Measurements from ENCODE around the gene POT1. TPM values are rescaled to one million over a fixed set of nuclear protein-coding genes. Genes with fewer than 3 reads are reported as not detected.

Gene POT1
- total and polyA plus RNA-seq, 2 of the 13 experiments (the other 11 are each of a cell fraction or from before 2014, with no cell fraction given), result 21.7 to 23.4 TPM

DNA sequence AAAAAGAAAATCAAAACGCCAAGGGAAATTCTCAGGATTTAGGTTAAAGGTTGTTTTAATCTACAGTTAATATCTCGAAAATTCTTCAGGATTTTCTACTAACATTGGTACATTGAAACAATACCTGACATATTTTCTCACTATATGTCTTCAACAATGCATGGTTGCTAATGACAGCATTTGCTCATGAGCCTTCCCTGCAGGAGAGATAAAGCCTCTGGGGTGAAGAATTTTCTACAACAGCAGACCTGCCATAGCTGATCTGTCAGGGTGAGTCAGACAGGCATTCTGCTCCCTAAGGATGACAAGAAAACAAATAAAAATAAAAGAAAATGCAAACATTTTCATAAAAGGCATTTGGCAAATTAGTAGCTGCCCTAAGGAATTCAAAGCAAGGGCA is 152.4 kb downstream of the POT1 start:
- FAIRE-seq (no peak), ATAC-seq (no peak), DNase-seq (ENCODE audit: low spot score) (no peak)
- intact Hi-C loops (cut with micrococcal nuclease; ENCODE audit: unreplicated experiment), result no loop called here
- no peaks in the 10 kb centered on the region for H3K27me3 ChIP-seq (ENCODE audit: control insufficient read depth in 1 of 2, insufficient read depth in 2 of 2, low read length in 2 of 2)
- 27% methylated on average over 2 of the region's 2 CpGs for WGBS (ENCODE audit: low lambda C conversion rate)
- no TSS peak for BruUV-seq (replicated peaks)
- H4K20me1 ChIP-seq (ENCODE audit: insufficient read depth, low read length), result no peaks in the 10 kb centered on the region
- H3K4me2 ChIP-seq (ENCODE audit: low read depth, low read length), result no peak overlapping the region
- CTCF ChIA-PET (ENCODE audit: low intra/inter-chr PET ratio, low total read pairs), result no interaction called here
- no peak overlapping the region for H3K9ac ChIP-seq (ENCODE audit: insufficient read depth, low read depth, low read length)
- no peaks in the 10 kb centered on the region for H3K79me2 ChIP-seq (ENCODE audit: insufficient read depth, low read length)
- H3K27ac ChIP-seq (ENCODE audit: extremely low read length, insufficient read depth, low read length), result no peak overlapping the region
- TF ChIP-seq TP53 (CRISPR knock-in tag; conservative IDR thresholded peaks at IDR 0.05) (no peak), RFXANK (CRISPR knock-in tag; IDR thresholded peaks at IDR 0.05) (no peak), ZMYM2 (CRISPR knock-in tag; IDR thresholded peaks at IDR 0.05) (no peak), MED13 (CRISPR knock-in tag; IDR thresholded peaks at IDR 0.05) (no peak), TCF7 (IDR thresholded peaks at IDR 0.05; ENCODE audit: low read depth) (no peak), RBM39 (IDR thresholded peaks at IDR 0.05; ENCODE audit: low read depth, low read length, poor library complexity, severe bottlenecking) (no peak), ZNF234 (CRISPR knock-in tag; conservative IDR thresholded peaks at IDR 0.05) (no peak), MED8 (CRISPR knock-in tag; IDR thresholded peaks at IDR 0.05; ENCODE audit: insufficient replicate concordance) (no peak), TEAD2 (CRISPR knock-in tag; IDR thresholded peaks at IDR 0.05) (no peak), NFE2 (CRISPR knock-in tag; IDR thresholded peaks at IDR 0.05) (no peak), ZNF224 (CRISPR knock-in tag; IDR thresholded peaks at IDR 0.05) (no peak), NCOR1 (IDR thresholded peaks at IDR 0.05; ENCODE audit: borderline replicate concordance, low read length) (no peak), FOXJ3 (CRISPR knock-in tag; IDR thresholded peaks at IDR 0.05; ENCODE audit: borderline replicate concordance) (no peak), SP1 (IDR thresholded peaks at IDR 0.05) (no peak), SP1 (CRISPR knock-in tag; IDR thresholded peaks at IDR 0.05) (no peak), GFI1 (CRISPR knock-in tag; IDR thresholded peaks at IDR 0.05; ENCODE audit: borderline replicate concordance) (no peak)
- TF ChIP-seq, protein P1, sequence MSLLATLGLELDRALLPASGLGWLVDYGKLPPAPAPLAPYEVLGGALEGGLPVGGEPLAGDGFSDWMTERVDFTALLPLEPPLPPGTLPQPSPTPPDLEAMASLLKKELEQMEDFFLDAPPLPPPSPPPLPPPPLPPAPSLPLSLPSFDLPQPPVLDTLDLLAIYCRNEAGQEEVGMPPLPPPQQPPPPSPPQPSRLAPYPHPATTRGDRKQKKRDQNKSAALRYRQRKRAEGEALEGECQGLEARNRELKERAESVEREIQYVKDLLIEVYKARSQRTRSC (CRISPR knock-in tag; IDR thresholded peaks at IDR 0.05; ENCODE audit: low read depth), result no peak
- TF ChIP-seq, protein P2, sequence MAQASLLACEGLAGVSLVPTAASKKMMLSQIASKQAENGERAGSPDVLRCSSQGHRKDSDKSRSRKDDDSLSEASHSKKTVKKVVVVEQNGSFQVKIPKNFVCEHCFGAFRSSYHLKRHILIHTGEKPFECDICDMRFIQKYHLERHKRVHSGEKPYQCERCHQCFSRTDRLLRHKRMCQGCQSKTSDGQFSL (CRISPR knock-in tag; IDR thresholded peaks at IDR 0.05), result no peak
- TF ChIP-seq, protein P3, sequence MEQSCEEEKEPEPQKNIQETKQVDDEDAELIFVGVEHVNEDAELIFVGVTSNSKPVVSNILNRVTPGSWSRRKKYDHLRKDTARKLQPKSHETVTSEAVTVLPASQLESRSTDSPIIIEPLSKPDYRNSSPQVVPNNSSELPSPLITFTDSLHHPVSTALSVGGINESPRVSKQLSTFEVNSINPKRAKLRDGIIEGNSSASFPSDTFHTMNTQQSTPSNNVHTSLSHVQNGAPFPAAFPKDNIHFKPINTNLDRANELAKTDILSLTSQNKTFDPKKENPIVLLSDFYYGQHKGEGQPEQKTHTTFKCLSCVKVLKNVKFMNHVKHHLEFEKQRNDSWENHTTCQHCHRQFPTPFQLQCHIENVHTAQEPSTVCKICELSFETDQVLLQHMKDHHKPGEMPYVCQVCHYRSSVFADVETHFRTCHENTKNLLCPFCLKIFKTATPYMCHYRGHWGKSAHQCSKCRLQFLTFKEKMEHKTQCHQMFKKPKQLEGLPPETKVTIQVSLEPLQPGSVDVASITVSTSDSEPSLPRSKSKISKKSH (CRISPR knock-in tag; IDR thresholded peaks at IDR 0.05; ENCODE audit: borderline replicate concordance), result no peak
- TF ChIP-seq, protein P4, sequence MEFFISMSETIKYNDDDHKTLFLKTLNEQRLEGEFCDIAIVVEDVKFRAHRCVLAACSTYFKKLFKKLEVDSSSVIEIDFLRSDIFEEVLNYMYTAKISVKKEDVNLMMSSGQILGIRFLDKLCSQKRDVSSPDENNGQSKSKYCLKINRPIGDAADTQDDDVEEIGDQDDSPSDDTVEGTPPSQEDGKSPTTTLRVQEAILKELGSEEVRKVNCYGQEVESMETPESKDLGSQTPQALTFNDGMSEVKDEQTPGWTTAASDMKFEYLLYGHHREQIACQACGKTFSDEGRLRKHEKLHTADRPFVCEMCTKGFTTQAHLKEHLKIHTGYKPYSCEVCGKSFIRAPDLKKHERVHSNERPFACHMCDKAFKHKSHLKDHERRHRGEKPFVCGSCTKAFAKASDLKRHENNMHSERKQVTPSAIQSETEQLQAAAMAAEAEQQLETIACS (CRISPR knock-in tag; IDR thresholded peaks at IDR 0.05), result no peak
- H3K4me1 ChIP-seq (ENCODE audit: insufficient read depth, low read length), result peaks cover 43% of the 10 kb centered on the region
- POLR2A ChIA-PET, result no interaction called here
- H2AFZ ChIP-seq (ENCODE audit: low read length), result no peak overlapping the region
- no peak overlapping the region for H3K4me3 ChIP-seq (replicated peaks in 1 of 3; ENCODE audit: insufficient read depth in 1 of 3, low read depth in 2 of 3, low read length in 3 of 3)
- H3K9me3 ChIP-seq (ENCODE audit: low read length), result no peaks in the 10 kb centered on the region
- H3K36me3 ChIP-seq (replicated peaks in 1 of 2; ENCODE audit: control insufficient read depth in 1 of 2, insufficient read depth in 2 of 2, low read length in 2 of 2), result no peaks in the 10 kb centered on the region
- in situ Hi-C loops (cut with HindIII; ENCODE audit: extremely low pct_ligation_motif_present, low pct_unique_long_range_greater_than_20kb), result no loop called here

All from HepG2 (cell line).